ENCODE results near the gene ADAMTSL5.

DNA sequence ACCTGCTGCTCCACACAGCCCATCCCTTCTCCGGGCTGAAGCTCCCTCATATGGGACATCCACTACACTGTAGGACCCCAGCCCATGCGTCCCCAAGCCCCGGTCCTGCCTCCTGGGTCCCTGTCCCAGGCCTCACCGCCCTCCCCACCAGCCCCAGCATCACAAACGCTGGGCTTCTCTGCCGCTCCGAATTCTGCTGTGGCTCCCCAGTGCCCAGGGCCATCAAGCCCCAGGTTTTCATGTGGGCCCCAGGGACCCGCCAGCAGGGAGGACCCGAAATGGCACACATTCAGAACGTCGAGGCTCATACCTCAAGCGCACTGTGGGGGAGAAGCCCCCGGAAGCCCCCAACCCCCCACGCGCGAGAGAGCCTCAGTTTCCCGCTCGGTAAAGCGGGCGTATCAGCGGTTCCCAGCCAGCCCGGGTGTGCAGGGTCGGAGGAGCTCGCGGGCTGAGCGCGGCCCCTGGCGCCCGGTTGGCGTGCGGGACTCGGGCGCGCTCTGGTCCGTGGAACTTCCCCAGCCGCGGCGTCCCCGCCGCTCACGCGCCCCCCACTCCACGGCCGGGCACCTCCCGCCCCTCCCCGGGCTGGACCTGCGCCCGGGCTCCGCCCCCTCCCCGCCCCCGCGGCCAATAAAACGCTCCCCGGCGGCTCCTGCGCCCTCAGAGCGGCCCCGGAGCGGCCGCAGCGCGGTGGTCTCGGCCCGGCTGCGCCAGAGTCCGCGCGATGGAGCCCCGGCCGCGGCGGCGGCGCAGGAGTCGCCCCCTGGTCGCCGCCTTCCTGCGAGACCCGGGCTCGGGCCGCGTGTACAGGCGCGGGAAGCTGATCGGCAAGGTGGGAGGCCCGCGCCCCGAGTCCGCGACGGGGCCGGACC lies 10.8 kb upstream of the ADAMTSL5 start, which contains the start of gene PLK5:
- TF ChIP-seq, protein P1, sequence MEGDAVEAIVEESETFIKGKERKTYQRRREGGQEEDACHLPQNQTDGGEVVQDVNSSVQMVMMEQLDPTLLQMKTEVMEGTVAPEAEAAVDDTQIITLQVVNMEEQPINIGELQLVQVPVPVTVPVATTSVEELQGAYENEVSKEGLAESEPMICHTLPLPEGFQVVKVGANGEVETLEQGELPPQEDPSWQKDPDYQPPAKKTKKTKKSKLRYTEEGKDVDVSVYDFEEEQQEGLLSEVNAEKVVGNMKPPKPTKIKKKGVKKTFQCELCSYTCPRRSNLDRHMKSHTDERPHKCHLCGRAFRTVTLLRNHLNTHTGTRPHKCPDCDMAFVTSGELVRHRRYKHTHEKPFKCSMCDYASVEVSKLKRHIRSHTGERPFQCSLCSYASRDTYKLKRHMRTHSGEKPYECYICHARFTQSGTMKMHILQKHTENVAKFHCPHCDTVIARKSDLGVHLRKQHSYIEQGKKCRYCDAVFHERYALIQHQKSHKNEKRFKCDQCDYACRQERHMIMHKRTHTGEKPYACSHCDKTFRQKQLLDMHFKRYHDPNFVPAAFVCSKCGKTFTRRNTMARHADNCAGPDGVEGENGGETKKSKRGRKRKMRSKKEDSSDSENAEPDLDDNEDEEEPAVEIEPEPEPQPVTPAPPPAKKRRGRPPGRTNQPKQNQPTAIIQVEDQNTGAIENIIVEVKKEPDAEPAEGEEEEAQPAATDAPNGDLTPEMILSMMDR (IDR thresholded peaks at IDR 0.05; ENCODE audit: low read length) = no peak
- TF ChIP-seq EZH2 (optimal IDR thresholded peaks at IDR 0.05; ENCODE audit: low read depth, low read length) (no peak), EZH2phosphoT487 (IDR thresholded peaks at IDR 0.05; ENCODE audit: low read length) (no peak)

All from MM.1S (cell line).